AG04449 (cell line): ENCODE measurements around the gene SLC17A9.

Source experiments
- CTCF ChIA-PET: fragments of 350-600 bp; formaldehyde crosslinking; extraction: SDS; loops from one replicate; lab custom pipeline; 2021; ENCODE audit warnings: antibody characterized with exemption; lab: Yijun Ruan, JAX
- POLR2A ChIA-PET: fragments of 400-600, 350-600 bp; formaldehyde crosslinking; extraction: SDS; loops from one replicate; lab custom pipeline; 2020; ENCODE audit warnings: antibody characterized with exemption, inconsistent platforms; lab: Yijun Ruan, JAX
- DNase-seq: peaks from one replicate; pipeline ENCODE4 v3.0.0-alpha.2; 2010; ENCODE audit warnings: low read depth, low spot score
- H3K4me3 ChIP-seq: 2 replicates; pipeline ENCODE4 v1.5.1; 2011; ENCODE audit warnings: low read depth, mild to moderate bottlenecking, control low read depth, low read length
- TF ChIP-seq, protein P1 (sequence below): IDR thresholded peaks from one replicate; pipeline ENCODE4 v1.5.1; 2011; ENCODE audit warnings: mild to moderate bottlenecking, moderate library complexity, low read length, control low read depth, inconsistent platforms; ENCODE audit not compliant: insufficient read depth; ENCODE audit errors: missing control alignments

Gene SLC17A9

DNA sequence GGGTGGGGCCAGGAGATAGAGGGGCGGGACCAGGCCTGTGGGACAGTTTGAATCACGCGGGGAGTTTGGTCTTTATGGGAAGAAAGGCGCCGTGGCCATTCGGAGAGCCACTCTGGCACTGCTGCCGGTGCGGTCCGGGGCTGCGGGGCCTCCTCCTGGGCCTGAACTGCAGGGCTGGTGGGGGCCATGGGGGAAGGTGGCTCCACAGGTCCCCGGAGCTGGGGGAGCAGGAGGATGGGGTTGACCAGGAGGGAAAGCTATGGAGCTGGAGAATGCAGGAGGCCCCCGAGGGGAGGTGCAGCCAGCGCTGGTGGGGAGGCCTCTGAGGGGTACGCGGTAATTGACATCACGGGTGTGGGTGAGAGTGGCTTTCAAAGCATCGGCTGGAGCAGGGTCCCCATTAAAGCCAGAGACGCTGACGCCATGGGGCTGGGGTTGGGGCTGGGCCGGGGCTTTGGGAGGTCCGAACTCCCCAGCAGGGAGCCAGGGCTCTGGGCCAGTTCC, 56.1 kb downstream of the SLC17A9 start:
- POLR2A ChIA-PET: interaction anchor here (0.9 kb wide), 1 partner anchor 36 kb away, joined by 3 read pairs; no protein-coding TSS in a partner anchor
- TF ChIP-seq, protein P1, sequence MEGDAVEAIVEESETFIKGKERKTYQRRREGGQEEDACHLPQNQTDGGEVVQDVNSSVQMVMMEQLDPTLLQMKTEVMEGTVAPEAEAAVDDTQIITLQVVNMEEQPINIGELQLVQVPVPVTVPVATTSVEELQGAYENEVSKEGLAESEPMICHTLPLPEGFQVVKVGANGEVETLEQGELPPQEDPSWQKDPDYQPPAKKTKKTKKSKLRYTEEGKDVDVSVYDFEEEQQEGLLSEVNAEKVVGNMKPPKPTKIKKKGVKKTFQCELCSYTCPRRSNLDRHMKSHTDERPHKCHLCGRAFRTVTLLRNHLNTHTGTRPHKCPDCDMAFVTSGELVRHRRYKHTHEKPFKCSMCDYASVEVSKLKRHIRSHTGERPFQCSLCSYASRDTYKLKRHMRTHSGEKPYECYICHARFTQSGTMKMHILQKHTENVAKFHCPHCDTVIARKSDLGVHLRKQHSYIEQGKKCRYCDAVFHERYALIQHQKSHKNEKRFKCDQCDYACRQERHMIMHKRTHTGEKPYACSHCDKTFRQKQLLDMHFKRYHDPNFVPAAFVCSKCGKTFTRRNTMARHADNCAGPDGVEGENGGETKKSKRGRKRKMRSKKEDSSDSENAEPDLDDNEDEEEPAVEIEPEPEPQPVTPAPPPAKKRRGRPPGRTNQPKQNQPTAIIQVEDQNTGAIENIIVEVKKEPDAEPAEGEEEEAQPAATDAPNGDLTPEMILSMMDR: no peak
- CTCF ChIA-PET: interaction anchor here (0.6 to 2.6 kb wide), 29 partner anchors 11 to 200 kb away, joined by 3 to 30 read pairs (median 4); no protein-coding TSS in a partner anchor
- H3K4me3 ChIP-seq: no peak overlapping the region
- no peak for DNase-seq

DNA sequence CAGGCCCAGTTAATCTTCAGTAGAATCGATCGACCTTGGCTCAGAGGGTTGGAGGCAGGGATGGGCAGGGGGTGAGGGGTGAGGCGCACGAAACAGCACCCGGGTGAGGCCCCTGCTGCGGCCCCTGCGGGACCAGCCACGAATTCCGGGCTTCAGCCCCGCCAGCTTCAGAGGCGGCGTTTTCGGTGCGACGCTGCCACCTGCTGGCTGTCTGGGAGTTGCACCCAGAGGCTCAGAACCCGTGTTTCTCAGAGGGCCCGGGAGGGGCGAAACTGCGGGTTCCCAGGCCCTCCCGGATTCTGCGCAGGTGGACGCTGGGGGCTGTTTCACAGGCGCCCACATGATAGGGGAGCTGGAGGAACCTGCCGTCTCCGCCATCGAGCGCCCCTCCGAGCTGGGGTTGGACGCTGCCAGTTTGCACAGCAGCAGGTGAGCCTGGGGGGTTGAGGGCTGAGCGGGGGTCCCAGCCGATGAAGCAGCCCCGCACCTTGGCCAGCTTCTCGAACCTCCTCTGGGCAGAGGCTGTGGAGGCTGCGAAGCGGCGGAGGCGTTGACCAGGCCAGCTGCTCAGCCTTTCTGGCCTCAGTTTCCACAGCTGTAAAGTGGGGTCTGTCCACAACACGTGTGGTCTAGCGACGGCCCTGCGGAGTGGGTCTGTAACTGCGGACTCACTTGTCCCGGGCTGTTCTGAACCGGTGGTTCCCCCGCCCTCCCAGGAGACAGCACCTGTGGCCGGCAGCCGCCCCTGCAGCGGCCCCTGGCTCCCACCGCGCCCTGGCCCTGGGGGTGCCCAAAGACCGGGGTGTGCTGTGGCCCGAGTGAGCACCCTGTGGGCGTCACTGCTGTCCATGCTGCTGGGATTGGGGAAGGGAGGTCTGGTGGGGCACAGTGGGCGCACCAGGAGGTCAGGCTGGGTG, 56.8 kb downstream of the SLC17A9 start:
- H3K4me3 ChIP-seq: no peak overlapping the region
- TF ChIP-seq, protein P1: peak; percentile 94
- POLR2A ChIA-PET: interaction anchor here (0.9 kb wide), 1 partner anchor 37 kb away, joined by 3 read pairs; no protein-coding TSS in a partner anchor
- DNase-seq: no peak
- CTCF ChIA-PET: interaction anchor here (0.6 to 2.6 kb wide), 36 partner anchors 10 to 328 kb away, joined by 3 to 30 read pairs (median 4); no protein-coding TSS in a partner anchor

DNA sequence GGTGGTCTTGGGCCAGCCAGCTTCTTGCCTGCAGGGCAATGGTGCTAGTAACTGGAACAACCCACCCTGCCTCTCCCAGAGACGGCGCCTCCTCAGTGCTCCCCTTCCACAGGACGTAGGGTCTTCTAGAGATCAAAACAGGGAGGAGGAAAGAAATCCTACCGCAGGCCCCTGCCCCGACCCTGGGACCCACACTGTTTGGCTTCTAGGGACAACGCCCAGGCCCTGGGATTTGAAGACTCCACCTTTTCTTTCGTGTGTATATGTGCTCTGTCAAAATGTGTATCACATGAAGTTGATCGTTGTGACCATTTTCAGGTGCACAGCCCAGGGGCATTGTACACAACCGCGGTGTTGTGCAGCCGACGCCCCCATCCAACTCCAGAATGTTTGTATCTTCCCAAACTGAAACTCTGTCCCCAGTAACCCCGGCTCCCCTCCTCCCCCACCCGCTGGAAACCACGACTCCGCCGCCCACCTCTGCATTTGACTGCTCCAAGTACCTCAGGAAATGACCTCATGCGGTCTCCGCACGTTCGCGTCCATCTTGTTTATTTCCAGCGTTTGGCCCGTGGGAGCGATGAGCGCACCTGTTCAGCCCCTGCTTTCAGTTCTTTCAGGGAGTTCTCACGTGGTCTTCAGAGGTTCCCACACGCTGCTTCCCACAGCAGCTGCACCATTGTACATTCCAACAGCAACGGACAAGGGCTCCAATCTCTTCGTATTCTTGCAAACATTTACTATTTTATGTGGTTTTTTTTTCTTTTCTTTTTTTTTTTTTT, 57.7 kb downstream of the SLC17A9 start:
- no peak overlapping the region for H3K4me3 ChIP-seq

DNA sequence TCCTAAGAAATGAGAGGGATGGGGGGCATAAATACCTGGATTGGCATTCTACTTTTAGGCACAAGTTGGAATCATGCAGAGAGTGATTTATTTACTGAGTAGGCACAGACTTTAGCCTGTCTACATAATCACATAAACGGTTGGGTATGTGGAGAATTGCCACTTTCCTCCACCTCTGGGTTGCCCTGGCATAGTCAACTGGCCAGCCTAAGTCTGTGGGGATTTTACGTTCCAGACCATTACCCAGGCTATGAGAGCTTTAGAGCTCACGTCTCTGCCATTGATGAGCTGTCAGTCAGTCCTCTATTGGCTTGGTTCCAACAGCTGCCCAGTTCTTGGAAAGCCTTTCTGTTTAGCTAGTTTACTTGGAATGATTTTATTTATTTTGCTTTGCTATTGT, 59.3 kb downstream of the SLC17A9 start:
- TF ChIP-seq, protein P1: no peak
- ChIA-PET CTCF (interaction anchor here (0.7 to 1.7 kb wide), 10 partner anchors 9 to 204 kb away, joined by 3 to 10 read pairs (median 4); no protein-coding TSS in a partner anchor), POLR2A (no interaction called here)
- H3K4me3 ChIP-seq: no peak overlapping the region
- DNase-seq: no peak

More for the DNA sequence above, 57.7 kb downstream of the SLC17A9 start:
- CTCF ChIA-PET: interaction anchor here (0.7 to 2.6 kb wide), 14 partner anchors 30 to 329 kb away, joined by 3 to 30 read pairs (median 6); no protein-coding TSS in a partner anchor
- POLR2A ChIA-PET: no interaction called here
- TF ChIP-seq, protein P1: no peak
- DNase-seq: no peak

DNA sequence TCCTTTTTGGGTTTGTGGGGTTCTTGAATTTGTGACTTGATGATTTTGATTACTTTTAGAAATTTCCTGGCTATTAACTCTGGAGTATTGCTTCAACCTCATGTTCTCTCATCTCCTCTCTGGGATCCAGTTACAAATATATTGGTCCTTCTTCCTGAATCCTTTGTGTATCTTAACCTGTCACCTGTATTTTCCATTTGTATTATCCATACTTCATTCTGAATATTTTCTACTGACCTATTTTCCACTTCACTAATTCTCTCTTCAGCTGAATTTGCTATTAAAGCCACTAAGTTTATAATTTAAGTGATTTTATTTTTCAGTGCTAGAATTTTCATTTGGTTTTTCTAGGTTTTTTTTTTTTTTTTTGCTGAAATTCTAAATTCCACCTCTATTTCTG, 60.7 kb downstream of the SLC17A9 start:
- CTCF ChIA-PET: interaction anchor here (0.5 to 1.7 kb wide), 2 partner anchors 28 to 43 kb away, joined by 3 to 10 read pairs; no protein-coding TSS in a partner anchor
- TF ChIP-seq, protein P1: no peak
- H3K4me3 ChIP-seq: no peak overlapping the region
- POLR2A ChIA-PET: no interaction called here
- no peak for DNase-seq
